Activated CD4-positive, CD25-positive, alpha-beta regulatory T cell (primary cell): ENCODE data around the gene OAS2.
A peak's percentile ranks its signal among the peaks of the same experiment; 100 is the strongest.

Experiments
- DNase-seq, 4 experiments: peaks; one replicate each; lab custom pipeline; 2025; lab: John Stamatoyannopoulos, UW

Gene OAS2

DNA sequence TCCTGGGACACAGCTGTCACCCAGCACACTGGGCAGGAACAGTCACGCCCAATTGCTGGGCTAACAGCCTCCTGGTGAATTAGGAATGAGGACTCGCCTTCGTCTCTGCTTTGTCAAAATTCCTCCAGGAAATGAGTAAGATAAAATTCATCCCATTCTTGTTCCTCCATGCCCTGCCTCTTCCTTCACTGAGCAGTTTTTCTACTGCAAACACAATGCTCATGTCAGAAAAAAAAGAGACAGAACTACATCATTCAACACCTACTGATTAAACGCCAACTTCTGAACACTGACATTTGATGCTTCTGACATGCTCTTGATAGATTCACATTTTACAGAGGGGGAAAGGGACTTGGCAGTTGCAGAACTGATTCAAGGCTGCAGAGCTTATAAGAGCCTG is 40.7 kb downstream of the OAS2 start:
- no peak for DNase-seq

DNA sequence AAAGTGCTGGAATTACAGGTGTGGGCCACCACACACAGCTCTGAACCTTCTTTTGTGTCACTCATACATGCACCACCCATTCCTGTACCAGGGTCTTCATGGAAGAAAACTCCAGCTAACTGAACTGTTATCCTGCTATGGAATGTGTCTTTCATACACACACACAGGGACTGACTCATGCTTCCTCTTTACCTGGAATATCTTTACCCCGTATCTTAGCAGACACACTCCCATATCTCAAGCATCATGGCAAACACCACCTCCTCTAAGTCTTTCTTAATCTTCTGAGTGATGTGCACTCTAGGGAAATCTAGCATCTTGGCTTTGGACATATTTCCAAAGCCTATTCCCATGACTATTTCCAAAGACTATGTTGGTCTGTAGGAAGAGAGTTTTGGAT is 43.2 kb downstream of the OAS2 start:
- DNase-seq, result no peak

DNA sequence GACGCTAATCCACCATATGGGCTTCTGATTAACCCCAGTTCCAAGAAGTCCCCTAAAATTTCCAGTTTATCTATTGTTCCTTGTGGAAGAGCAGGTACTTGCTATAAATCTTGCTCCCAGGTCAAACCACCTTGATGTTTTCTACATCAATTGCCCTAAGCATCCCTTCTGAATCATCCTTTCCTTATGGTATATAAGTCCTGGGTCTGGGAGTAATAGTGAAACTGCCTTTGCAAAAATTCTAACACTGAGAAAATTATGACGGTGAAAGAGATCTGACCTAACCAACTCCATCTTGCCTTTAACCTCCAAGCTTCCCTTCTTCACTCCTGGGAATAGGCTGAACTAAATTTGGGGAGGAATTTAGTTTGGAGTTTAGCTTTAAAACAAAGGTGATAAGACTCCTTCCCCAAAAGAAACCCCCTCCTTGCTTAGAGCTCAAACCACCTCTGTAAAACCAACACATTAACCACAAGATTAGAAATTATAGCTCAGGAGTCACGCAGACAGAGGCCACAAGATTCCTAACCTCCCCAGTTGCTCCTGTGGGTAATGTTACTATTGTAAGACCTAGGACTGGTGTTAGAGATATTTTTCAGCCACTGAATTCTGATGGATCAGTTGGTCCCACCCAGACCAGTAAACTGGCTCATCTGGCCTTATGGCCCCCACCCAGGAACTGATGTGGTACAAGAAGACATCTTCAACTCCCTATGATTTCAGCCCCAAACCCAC is 44.4 kb downstream of the OAS2 start:
- no peak for DNase-seq

- DNase-seq, result no peak
These were observed 49.4 kb downstream of the OAS2 start for GRCh38 chr12:113027726-113028125.

DNA sequence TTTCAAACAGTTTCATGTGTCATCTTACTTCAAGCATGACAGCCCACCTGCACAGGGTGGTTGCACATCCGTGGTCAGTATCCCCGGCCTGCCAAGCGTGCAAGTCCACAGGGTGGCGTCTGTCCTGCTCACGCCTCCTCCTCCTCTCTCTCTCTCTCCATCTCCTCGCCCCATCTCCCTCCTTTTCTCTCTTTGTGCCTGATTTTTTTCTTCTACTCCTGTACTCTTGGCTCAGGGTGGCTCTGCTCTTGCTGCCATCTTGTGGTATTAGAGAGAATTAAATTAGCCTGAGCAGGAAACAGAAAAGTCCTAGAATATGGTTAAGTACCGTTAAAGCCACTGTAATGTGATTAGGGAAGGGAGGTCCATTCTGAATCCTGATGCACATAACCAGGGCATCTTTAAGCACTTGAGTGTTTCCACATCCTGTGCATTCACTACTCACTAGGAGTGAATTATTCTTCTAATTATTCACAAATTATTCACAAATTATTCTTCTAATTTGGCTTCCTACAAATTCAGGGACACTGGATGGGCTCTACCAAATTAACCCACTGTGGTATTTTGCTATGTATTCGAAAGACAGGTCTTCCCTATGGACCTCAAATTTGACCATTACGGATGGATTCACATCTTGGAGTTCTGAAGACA is 52.7 kb downstream of the OAS2 start:
- DNase-seq, result no peak

GRCh38 chr12:113039911-113040445 is 61.7 kb downstream of the OAS2 start:
- no peak for DNase-seq

- no peak for DNase-seq
These were observed 62.4 kb downstream of the OAS2 start for GRCh38 chr12:113040722-113041171.

DNA sequence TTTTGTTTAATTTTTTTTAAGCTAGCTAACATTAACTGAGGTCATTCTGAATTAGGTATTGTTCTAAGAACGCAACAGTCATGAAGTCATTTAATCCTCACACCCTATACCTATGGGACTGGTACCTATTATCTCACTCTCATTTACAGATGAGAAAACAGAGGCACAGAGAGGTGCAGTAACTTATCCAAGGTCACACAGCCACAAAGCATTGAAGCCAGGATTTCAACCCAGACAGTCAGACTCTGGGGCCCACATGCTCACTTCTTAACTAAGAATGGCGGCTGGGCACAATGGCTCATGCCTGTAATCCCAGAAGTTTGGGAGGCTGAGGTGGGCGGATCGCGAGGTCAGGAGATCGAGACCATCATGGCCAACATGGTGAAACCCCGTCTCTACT is 63.2 kb downstream of the OAS2 start:
- DNase-seq, result no peak

- no peak for DNase-seq
These were observed 64.9 kb downstream of the OAS2 start for GRCh38 chr12:113043240-113043639.

- DNase-seq, result no peak
These were observed 66.2 kb downstream of the OAS2 start for GRCh38 chr12:113044516-113044915.

DNA sequence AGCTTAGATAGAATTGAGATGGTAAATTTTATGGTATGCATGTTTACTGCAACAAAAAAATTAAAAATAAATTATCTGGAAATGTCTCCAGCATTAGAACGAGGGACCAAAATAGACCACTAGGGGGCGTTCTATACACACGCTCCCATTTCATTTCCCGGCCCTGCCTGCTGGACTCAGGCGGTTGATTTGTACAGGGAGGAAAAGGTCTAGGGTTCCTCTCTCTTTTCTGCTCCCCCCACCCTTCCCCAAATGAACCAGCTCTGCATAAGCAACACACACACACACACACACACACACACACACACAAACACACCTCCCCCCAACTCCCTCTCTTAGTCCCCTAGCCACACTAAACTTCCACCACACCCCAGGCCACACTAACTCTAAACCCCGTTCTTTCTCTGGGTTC is 70.4 kb downstream of the OAS2 start:
- peak; percentile 18 to 45 (median 20) for DNase-seq

GRCh38 chr12:113049976-113050742 is 71.8 kb downstream of the OAS2 start:
- no peak for DNase-seq

DNA sequence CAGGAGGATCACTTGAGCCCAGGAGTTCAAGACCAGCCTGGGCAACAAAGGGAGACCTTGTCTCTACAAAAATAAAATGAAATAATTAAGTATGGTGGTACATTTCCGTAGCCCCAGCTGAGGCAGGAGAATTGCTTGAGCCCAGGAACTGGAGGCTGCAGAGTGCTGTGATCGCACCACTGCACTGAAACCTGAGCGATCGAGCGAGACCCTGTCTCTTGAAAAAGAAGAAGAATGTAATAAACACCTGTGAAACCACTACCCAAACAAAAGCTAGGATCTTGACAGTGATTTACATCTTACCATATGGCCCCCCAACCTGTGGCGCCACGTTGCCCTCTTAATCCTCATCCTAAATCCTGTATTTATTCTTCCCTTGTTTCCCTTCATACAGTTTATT is 72.5 kb downstream of the OAS2 start:
- DNase-seq, result no peak

- DNase-seq, result no peak
These were observed 73.4 kb downstream of the OAS2 start for GRCh38 chr12:113051759-113052158.

DNA sequence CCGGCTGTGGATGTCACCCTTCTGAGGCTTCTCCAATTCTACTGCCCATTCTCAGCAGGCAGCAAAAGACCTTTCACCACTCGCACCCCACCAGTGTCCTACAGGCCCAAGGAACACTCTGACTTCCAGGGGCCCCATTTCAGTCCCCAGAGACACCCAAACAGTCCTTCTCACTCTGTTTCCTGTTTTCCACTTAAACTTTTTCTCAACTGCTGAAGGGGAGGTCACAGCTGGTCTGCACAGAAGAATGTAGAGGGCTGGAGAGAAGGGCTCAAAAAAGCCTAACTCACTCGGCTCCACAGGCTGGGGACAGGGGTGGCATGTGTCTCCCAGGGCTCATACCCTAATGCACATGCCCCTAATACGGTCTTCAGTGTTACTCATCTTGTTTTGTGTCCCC is 74.0 kb downstream of the OAS2 start:
- no peak for DNase-seq

DNA sequence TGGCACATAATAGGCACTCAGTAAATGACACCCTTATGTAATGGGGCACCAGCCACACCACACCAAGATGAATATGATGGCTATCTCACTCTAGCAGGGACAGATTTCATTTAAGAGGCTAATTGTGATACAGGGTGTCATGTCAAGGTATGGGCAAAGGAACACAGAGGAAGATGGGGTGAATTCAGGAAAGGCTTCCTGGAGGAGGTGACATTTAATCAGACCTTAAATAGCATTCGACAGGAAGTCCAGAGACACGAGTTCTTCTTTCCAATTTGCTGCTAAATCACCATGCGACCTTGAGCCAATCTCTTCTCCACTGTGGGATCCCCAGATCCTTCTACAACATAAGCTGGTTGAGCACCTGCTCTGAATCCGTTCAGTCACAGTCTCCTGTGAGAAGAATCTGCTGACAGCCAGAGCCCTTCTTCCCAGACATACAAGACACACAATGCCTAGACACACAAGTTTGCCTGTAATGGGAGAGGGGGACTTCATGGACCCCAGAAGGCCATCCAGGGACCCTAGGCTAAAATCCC is 76.7 kb downstream of the OAS2 start:
- no peak for DNase-seq

GRCh38 chr12:113055594-113056380 is 77.5 kb downstream of the OAS2 start:
- DNase-seq, result no peak

DNA sequence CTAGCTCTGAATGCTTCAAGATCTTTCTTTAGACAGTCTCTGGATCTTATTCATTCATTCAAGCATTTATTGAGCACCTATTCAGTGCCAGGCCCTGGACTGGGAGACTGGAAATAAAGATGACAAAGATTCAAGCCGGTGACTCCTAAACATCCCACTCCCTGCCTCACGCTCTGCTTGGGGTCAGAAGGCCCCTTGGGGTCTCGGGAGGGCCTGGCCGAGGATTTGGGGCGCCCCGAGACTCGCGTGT is 78.0 kb downstream of the OAS2 start:
- no peak for DNase-seq

DNA sequence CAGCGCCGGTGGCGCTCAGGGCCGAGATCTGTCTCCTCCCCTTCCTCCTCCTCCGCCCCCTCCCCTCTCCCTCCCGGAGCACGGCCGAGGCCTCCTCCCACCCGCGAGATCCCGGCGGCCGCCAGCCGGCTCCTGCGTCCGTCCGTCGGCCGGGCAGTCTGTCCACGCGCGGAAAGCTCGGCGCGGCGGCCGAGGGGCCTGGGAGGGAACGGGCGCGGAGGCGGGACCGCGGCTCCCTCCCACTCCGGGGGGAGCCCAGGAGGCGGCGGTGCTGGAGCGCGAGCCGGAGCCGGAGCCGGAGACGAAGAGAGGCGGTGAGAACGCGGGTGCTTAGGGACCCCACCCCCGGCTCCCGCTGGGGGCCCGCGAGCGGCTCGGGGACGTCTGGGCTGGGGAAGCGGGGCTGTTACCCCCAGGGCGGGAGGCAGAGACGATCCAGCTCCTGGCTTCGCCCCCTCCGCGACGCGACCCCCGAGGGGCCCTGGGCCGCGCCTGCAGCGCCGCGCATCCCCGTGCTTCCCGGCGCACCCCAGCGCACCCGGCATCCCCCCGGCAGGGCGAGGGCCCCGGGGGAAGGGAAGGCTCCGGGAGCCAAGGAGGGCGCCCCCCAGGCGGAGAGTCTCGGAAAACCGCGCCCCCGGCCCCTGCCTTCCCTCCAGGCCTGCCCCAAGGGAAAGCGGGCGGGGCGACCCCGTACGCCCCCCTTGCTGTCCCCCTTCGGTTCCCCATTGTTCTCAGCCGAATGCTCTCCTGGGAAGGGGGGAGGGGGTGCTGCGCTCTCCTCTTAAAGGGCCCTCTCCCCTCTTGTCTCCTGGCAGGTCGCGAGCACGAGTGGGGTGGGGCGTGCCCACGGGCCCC is 78.5 kb downstream of the OAS2 start, which contains the start of gene DTX1:
Gene DTX1 (plus strand): TSS at position 100 of the 858 bp plus-strand sequence. CDS start 1,463 bp downstream, outside the sequence.
- DNase-seq, result peak in 2 of 4 experiments; percentile 15 to 36

GRCh38 chr12:113057565-113058485 is 79.5 kb downstream of the OAS2 start:
- DNase-seq, result no peak
